H1 (cell line): ENCODE measurements around the gene WNK2. TPM values are rescaled to one million over a fixed set of nuclear protein-coding genes. Genes with fewer than 3 reads are reported as not detected.

Experiments used
- CTCF ChIA-PET: fragments of 300-600 bp; sonication (Branson Sonifier 250); formaldehyde crosslinking; loops from one replicate; lab custom pipeline; 2021; ENCODE audit not compliant: partially characterized antibody; lab: Charles Lee
- POLR2A ChIA-PET: fragments of 300-600 bp; sonication (Branson Sonifier 250); formaldehyde crosslinking; loops from one replicate; lab custom pipeline; 2021; ENCODE audit warnings: inconsistent platforms; ENCODE audit not compliant: partially characterized antibody; lab: Charles Lee
- DNase-seq, 2 experiments: peaks; one replicate each; pipeline versions ENCODE4 v3.0.0 to v3.0.0-alpha.2; 2010 to 2022; ENCODE audit warnings: low spot score in 2 of 2, low read depth in 1 of 2, mixed read lengths in 1 of 2
- FAIRE-seq: peaks from 2 replicates; lab custom pipeline; 2011; peaks lifted over from hg19 to GRCh38; lab: Jason Lieb, UNC
- H2AFZ ChIP-seq: 2 replicates; pipeline ENCODE4 v1.8.1; 2012; ENCODE audit warnings: low read length, inconsistent platforms
- H2AK5ac ChIP-seq: 2 replicates; pipeline ENCODE4 v1.6.1; 2013; ENCODE audit warnings: low read depth, low read length
- H2BK120ac ChIP-seq: replicated peaks from 2 replicates; pipeline ENCODE3; 2013; ENCODE audit warnings: low read depth, low read length, inconsistent platforms
- H2BK12ac ChIP-seq: 2 replicates; pipeline ENCODE4 v1.6.1; 2013; ENCODE audit warnings: low read depth, low read length
- H2BK15ac ChIP-seq: 2 replicates; pipeline ENCODE4 v1.6.1; 2013; ENCODE audit warnings: low read length
- H2BK20ac ChIP-seq: 2 replicates; pipeline ENCODE4 v1.6.1; 2013; ENCODE audit warnings: low read length
- H2BK5ac ChIP-seq: 2 replicates; pipeline ENCODE4 v1.6.1; 2013; ENCODE audit warnings: low read depth, low read length
- H3K14ac ChIP-seq: 2 replicates; pipeline ENCODE4 v1.6.1; 2013; ENCODE audit warnings: inconsistent platforms; ENCODE audit not compliant: insufficient read length
- H3K18ac ChIP-seq: 2 replicates; pipeline ENCODE4 v1.6.1; 2013; ENCODE audit warnings: low read length; ENCODE audit errors: extremely low read depth
- H3K23ac ChIP-seq: 2 replicates; pipeline ENCODE4 v1.6.1; 2013; ENCODE audit warnings: inconsistent platforms; ENCODE audit not compliant: insufficient read length
- H3K23me2 ChIP-seq: 2 replicates; pipeline ENCODE4 v1.6.1; 2013; ENCODE audit warnings: low read depth, low read length
- H3K27ac ChIP-seq: 2 replicates; pipeline ENCODE4 v1.6.1; 2011; ENCODE audit warnings: low read depth, low read length, inconsistent platforms
- H3K27me3 ChIP-seq, 4 experiments: replicated peaks in 1 of 4; 1 replicate in 1 of 4; 2 replicates in 3 of 4; pipeline versions ENCODE4 v1.6.1 to v1.8.1; 2011 to 2013; ENCODE audit warnings: low read length in 3 of 4, mild to moderate bottlenecking in 3 of 4, inconsistent platforms in 2 of 4, mixed read lengths in 2 of 4, moderate library complexity in 1 of 4; ENCODE audit not compliant: control insufficient read depth in 3 of 4, insufficient read depth in 3 of 4; ENCODE audit errors: extremely low read depth in 1 of 4
- H3K36me3 ChIP-seq, 4 experiments: 2 replicates each; pipeline versions ENCODE4 v1.6.1 to v1.8.1; 2011 to 2013; ENCODE audit warnings: mild to moderate bottlenecking in 4 of 4, low read length in 3 of 4, moderate library complexity in 2 of 4, control low read depth in 1 of 4, inconsistent platforms in 1 of 4; ENCODE audit not compliant: insufficient read depth in 4 of 4, control insufficient read depth in 2 of 4
- H3K4ac ChIP-seq: replicated peaks from 2 replicates; pipeline ENCODE3; 2013; ENCODE audit warnings: low read length, low read depth, mixed read lengths, inconsistent platforms; ENCODE audit not compliant: insufficient read length
- H3K4me1 ChIP-seq, 4 experiments: replicated peaks in 1 of 4; 1 replicate in 1 of 4; 2 replicates in 3 of 4; pipeline versions ENCODE4 v1.6.1 to v1.8.1; 2011 to 2013; ENCODE audit warnings: low read length in 3 of 4, inconsistent platforms in 2 of 4, mixed read lengths in 1 of 4; ENCODE audit not compliant: insufficient read depth in 4 of 4, control insufficient read depth in 3 of 4
- H3K4me2 ChIP-seq, 2 experiments: 2 replicates each; pipeline versions ENCODE4 v1.6.1 to v1.8.1; 2011 to 2013; ENCODE audit warnings: low read depth in 2 of 2, low read length in 2 of 2, control low read depth in 1 of 2, inconsistent platforms in 1 of 2, mild to moderate bottlenecking in 1 of 2; ENCODE audit not compliant: insufficient read depth in 1 of 2
- H3K4me3 ChIP-seq, 4 experiments: fragments of 200-600, 300-600 bp in 1 of 4; sonication (generic), shearing (Covaris generic), sonication (Bioruptor Twin) in 1 of 4; 2 replicates each; pipeline versions ENCODE4 v1.5.1 to v1.8.1; 2011 to 2016; ENCODE audit warnings: low read length in 4 of 4, low read depth in 3 of 4, control low read depth in 2 of 4, inconsistent platforms in 2 of 4, mild to moderate bottlenecking in 2 of 4, mixed read lengths in 1 of 4, moderate library complexity in 1 of 4; ENCODE audit not compliant: insufficient read depth in 2 of 4; ENCODE audit errors: extremely low read depth in 1 of 4
- H3K56ac ChIP-seq: replicated peaks from 2 replicates; pipeline ENCODE3; 2013; ENCODE audit warnings: low read depth, mild to moderate bottlenecking, mixed read lengths, low read length, inconsistent platforms; ENCODE audit not compliant: insufficient read length
- H3K79me1 ChIP-seq: 2 replicates; pipeline ENCODE4 v1.6.1; 2013; ENCODE audit warnings: low read depth, low read length, control low read depth
- H3K79me2 ChIP-seq, 2 experiments: 2 replicates each; pipeline versions ENCODE4 v1.6.1 to v1.8.1; 2012 to 2013; ENCODE audit warnings: low read length in 2 of 2, mild to moderate bottlenecking in 2 of 2, inconsistent platforms in 1 of 2; ENCODE audit not compliant: insufficient read depth in 2 of 2, control insufficient read depth in 1 of 2
- H3K9ac ChIP-seq, 4 experiments: replicated peaks in 1 of 4; 1 replicate in 1 of 4; 2 replicates in 3 of 4; pipeline versions ENCODE4 v1.6.1 to v1.8.1; 2011 to 2013; ENCODE audit warnings: low read depth in 3 of 4, low read length in 3 of 4, control low read depth in 2 of 4, mild to moderate bottlenecking in 2 of 4, moderate library complexity in 2 of 4, inconsistent platforms in 1 of 4; ENCODE audit errors: extremely low read depth in 1 of 4
- H3K9me3 ChIP-seq, 2 experiments: 2 replicates each; pipeline versions ENCODE4 v1.6.1 to v1.8.1; 2012 to 2013; ENCODE audit warnings: mild to moderate bottlenecking in 2 of 2, moderate library complexity in 2 of 2, control low read depth in 1 of 2, inconsistent platforms in 1 of 2, low read depth in 1 of 2, low read length in 1 of 2, mixed read lengths in 1 of 2; ENCODE audit not compliant: insufficient read depth in 2 of 2
- H4K20me1 ChIP-seq, 2 experiments: replicated peaks in 1 of 2; 2 replicates each; pipeline versions ENCODE3 to v1.8.1; 2011 to 2013; ENCODE audit warnings: inconsistent platforms in 2 of 2, low read length in 2 of 2, mild to moderate bottlenecking in 1 of 2; ENCODE audit not compliant: insufficient read depth in 2 of 2, control insufficient read depth in 1 of 2
- H4K5ac ChIP-seq: 2 replicates; pipeline ENCODE4 v1.6.1; 2013; ENCODE audit warnings: low read length, low read depth, mixed read lengths, inconsistent platforms; ENCODE audit not compliant: insufficient read length
- H4K8ac ChIP-seq: 2 replicates; pipeline ENCODE4 v1.8.0; 2013; ENCODE audit warnings: mild to moderate bottlenecking, moderate library complexity, low read length, inconsistent platforms; ENCODE audit not compliant: insufficient read depth; ENCODE audit errors: extremely low read depth
- H4K91ac ChIP-seq: replicated peaks from 2 replicates; pipeline ENCODE3; 2013; ENCODE audit warnings: low read length, mixed read lengths, inconsistent platforms; ENCODE audit not compliant: insufficient read length
- PHF8 ChIP-seq: fragments of 200-600 bp; sonication (generic); conservative IDR thresholded peaks from 2 replicates; pipeline ENCODE4 v1.7.1; 2012; ENCODE audit warnings: low read depth, mild to moderate bottlenecking, inconsistent platforms, low read length, moderate library complexity
- POLR2AphosphoS5 ChIP-seq: IDR thresholded peaks from 2 replicates; pipeline ENCODE4 v1.6.1; 2011; ENCODE audit warnings: low read depth, low read length
- SAP30 ChIP-seq: fragments of 300-600 bp; sonication (generic); IDR thresholded peaks from 2 replicates; pipeline ENCODE4 v1.7.1; 2012; ENCODE audit warnings: low read length, moderate library complexity, mild to moderate bottlenecking, inconsistent platforms; ENCODE audit not compliant: insufficient read depth, insufficient replicate concordance
- TBP ChIP-seq: IDR thresholded peaks from 2 replicates; pipeline ENCODE4 v1.6.1; 2011; ENCODE audit warnings: low read depth, low read length, improper control_type of control experiment
- WGBS, 2 experiments: shearing (Covaris generic) in 1 of 2; methylation state at CpG; one replicate each; pipeline versions ENCODE4 v1.1.6 to v1.1.7; 2013 to 2015; ENCODE audit warnings: low lambda C conversion rate in 2 of 2, mixed read lengths in 2 of 2, inconsistent platforms in 1 of 2, low coverage in 1 of 2, missing lambda C conversion rate in 1 of 2; ENCODE audit not compliant: insufficient replicate concordance in 2 of 2, insufficient coverage in 1 of 2, insufficient read length in 1 of 2; ENCODE audit errors: extremely low coverage in 1 of 2, missing lambda C conversion rate in 1 of 2; 5-methylcytosine and 5-hydroxymethylcytosine counted together
- polyA plus RNA-seq, 7 experiments: library from polyadenylated mRNA; depleted of rRNA in 3 of 7; stranded (reverse) in 5 of 7; unstranded in 2 of 7; fragments of >200 nt in 5 of 7; fragments of 200-250 nt in 2 of 7; gene quantifications; 1 replicate in 5 of 7; 2 replicates in 1 of 7; 4 replicates in 1 of 7; pipeline versions ENCODE4 v1.2.1 to v1.2.3, GENCODE V29; 2011 to 2013; ENCODE audit warnings: missing spikeins in 2 of 7, mixed read lengths in 2 of 7
- total RNA-seq: library from RNA; stranded (reverse); fragmentation: NEBNext Ultra II Directional; extraction: Animal tissue kit (Norgen Biotek cat#: 25700); gene quantifications from 2 replicates; pipeline ENCODE4 v1.2.1, GENCODE V29; 2021

Gene WNK2
- total and polyA plus RNA-seq, 2 of the 8 experiments (the other 6 are each of a cell fraction or from before 2014, with no cell fraction given) = 12.0 to 87.2 TPM

- Histone ChIP-seq H3K36me3 (peaks cover 0 to 17% (median 4%) of the 10 kb centered on the region in 4 experiments; a peak in 3 of 8 replicates), H2BK5ac (no peak overlapping the region), H3K79me2 (no peaks in the 10 kb centered on the region), H3K23me2 (no peaks in the 10 kb centered on the region; the same call in 1 of the 2 replicates), H3K4ac (no peak overlapping the region), H3K9me3 (peaks cover 22 to 46% of the 10 kb centered on the region in 2 experiments), H3K14ac (no peak overlapping the region), H2BK12ac (no peak overlapping the region), H3K4me3 (no peak overlapping the region), H3K4me2 (no peak overlapping the region), H2AK5ac (no peak overlapping the region), H2BK20ac (no peak overlapping the region), H3K4me1 (no peaks in the 10 kb centered on the region), H2BK15ac (no peak overlapping the region), H2BK120ac (no peak overlapping the region), H3K23ac (no peak overlapping the region), H3K27ac (no peak overlapping the region), H3K9ac (no peak overlapping the region), H4K20me1 (no peaks in the 10 kb centered on the region), H2AFZ (no peak overlapping the region), H3K27me3 (no peaks in the 10 kb centered on the region), H4K91ac (no peak overlapping the region), H3K79me1 (no peaks in the 10 kb centered on the region), H3K56ac (no peak overlapping the region), H3K18ac (no peak overlapping the region), H4K8ac (no peak overlapping the region), H4K5ac (no peak overlapping the region)
- WGBS, 2 experiments = 92% methylated on average over 12 of the region's 12 CpGs; no CpG with 5 or more reads in 1 of the 2 experiments
- FAIRE-seq (no peak), DNase-seq (no peak)
- POLR2A ChIA-PET = interaction anchor here (1.2 kb wide), 1 partner anchor 12 kb away, joined by 3 read pairs; no protein-coding TSS in a partner anchor
- CTCF ChIA-PET = interaction anchor here (1.2 to 1.6 kb wide), 3 partner anchors 8 to 163 kb away, joined by 3 to 5 read pairs (median 5); no protein-coding TSS in a partner anchor
- TF ChIP-seq POLR2AphosphoS5 (0 out of 2 replicates have a peak, but pooled peaks have one; percentile 8), TBP (no peak), PHF8 (no peak), SAP30 (no peak)
Observed at GRCh38 chr9:93316726-93317494, 133.0 kb downstream of the WNK2 start.
